Measurements from ENCODE around the gene MAMDC4.
"Not testable (repeated sequence)": the region's sequence is repeated elsewhere in the genome, so short reads cannot be mapped to it uniquely, and the experiment has no call there.

The MAMDC4 gene

GRCh38 chr9:136839229-136840139 is 12.7 kb upstream of the MAMDC4 start:
- no peak for DNase-seq

- DNase-seq, result no peak
Measured at GRCh38 chr9:136840140-136840876, 11.8 kb upstream of the MAMDC4 start.

- DNase-seq, result no peak
Measured at GRCh38 chr9:136840877-136841645, 11.1 kb upstream of the MAMDC4 start.

- not testable (repeated sequence) for DNase-seq
Measured at GRCh38 chr9:136841646-136842379, 10.3 kb upstream of the MAMDC4 start.

- peak; percentile 92 for DNase-seq
Measured at GRCh38 chr9:136842380-136842948, 9.7 kb upstream of the MAMDC4 start, which contains the start of gene AJM1. Gene AJM1, plus strand, starts transcription at chr9:136842478. Its CDS starts 1,937 bp downstream, at chr9:136844415.

GRCh38 chr9:136843159-136843800 is 8.9 kb upstream of the MAMDC4 start:
- DNase-seq, result not testable (repeated sequence)

GRCh38 chr9:136843801-136844740 is 8.1 kb upstream of the MAMDC4 start:
- peak; percentile 87 for DNase-seq

- DNase-seq, result no peak
Measured at GRCh38 chr9:136844761-136845464, 7.2 kb upstream of the MAMDC4 start.

GRCh38 chr9:136845465-136846260 is 6.5 kb upstream of the MAMDC4 start:
- no peak for DNase-seq

GRCh38 chr9:136846376-136847087 is 5.6 kb upstream of the MAMDC4 start:
- DNase-seq, result no peak

GRCh38 chr9:136847088-136847825 is 4.9 kb upstream of the MAMDC4 start:
- DNase-seq, result no peak

- peak; percentile 90 for DNase-seq
Measured at GRCh38 chr9:136847826-136848392, 4.2 kb upstream of the MAMDC4 start.

- DNase-seq, result peak; percentile 71
Measured at GRCh38 chr9:136848393-136849037, 3.6 kb upstream of the MAMDC4 start.

GRCh38 chr9:136849038-136849959 is 2.8 kb upstream of the MAMDC4 start, which contains the start of gene PHPT1:
Gene PHPT1, plus strand, starts transcription at chr9:136849409. Its CDS starts 22 bp downstream, at chr9:136849431.
- peak; percentile 99 for DNase-seq

All from activated effector memory CD4-positive, alpha-beta T cell treated with anti-CD3 and anti-CD28 coated beads, Interleukin-2, amount 50 U/mL, for 16 hours (primary cell).